ENCODE measurements around the gene P4HA2. TPM values are rescaled to one million over a fixed set of nuclear protein-coding genes. Genes with fewer than 3 reads are reported as not detected.

P4HA2 gene
- total and polyA plus RNA-seq, 2 of the 13 experiments (the other 11 are each of a cell fraction or from before 2014, with no cell fraction given), result 37.7 to 126 TPM

GRCh38 chr5:132257131-132258101 is 29.8 kb upstream of the P4HA2 start, which contains the start of gene PDLIM4:
Gene PDLIM4 (plus strand): TSS chr5:132257696. CDS start chr5:132257735, 39 bp downstream.
- BruUV-seq (replicated peaks), result no TSS peak
- CTCF ChIA-PET (ENCODE audit: low intra/inter-chr PET ratio, low total read pairs), result no interaction called here
- no peak for FAIRE-seq
- peaks cover 12 to 34% of the 10 kb centered on the region in 2 experiments for H3K27me3 ChIP-seq (ENCODE audit: control insufficient read depth in 1 of 2, insufficient read depth in 2 of 2, low read length in 2 of 2)
- DNase-seq (ENCODE audit: low spot score), result no peak
- H3K27ac ChIP-seq (ENCODE audit: extremely low read length, insufficient read depth, low read length), result no peak within 1 kb of the TSS
- POLR2A ChIA-PET, result no interaction called here
- peak within 1 kb of the TSS; percentile 4 for H2AFZ ChIP-seq (ENCODE audit: low read length)
- H3K9me3 ChIP-seq (ENCODE audit: low read length), result no peaks in the 10 kb centered on the region
- H3K4me3 ChIP-seq (replicated peaks in 1 of 3; ENCODE audit: insufficient read depth in 1 of 3, low read depth in 2 of 3, low read length in 3 of 3), result peak within 1 kb of the TSS; percentile 54 to 81 (median 58)
- H3K4me2 ChIP-seq (ENCODE audit: low read depth, low read length), result peak within 1 kb of the TSS; percentile 86
- H3K9ac ChIP-seq (ENCODE audit: insufficient read depth, low read depth, low read length), result peak within 1 kb of the TSS; percentile 38
- intact Hi-C loops (cut with micrococcal nuclease; ENCODE audit: unreplicated experiment), result no loop called here
- peak; percentile 53 for ATAC-seq
- no peaks in the 10 kb centered on the region for H4K20me1 ChIP-seq (ENCODE audit: insufficient read depth, low read length)
- in situ Hi-C loops (cut with HindIII; ENCODE audit: extremely low pct_ligation_motif_present, low pct_unique_long_range_greater_than_20kb), result no loop called here
- no peaks in the 10 kb centered on the region for H3K79me2 ChIP-seq (ENCODE audit: insufficient read depth, low read length)
- 39% methylated on average over 12 of the region's 88 CpGs for WGBS (ENCODE audit: low lambda C conversion rate)
- no peaks in the 10 kb centered on the region for H3K36me3 ChIP-seq (replicated peaks in 1 of 2; ENCODE audit: control insufficient read depth in 1 of 2, insufficient read depth in 2 of 2, low read length in 2 of 2)
- peaks cover 14% of the 10 kb centered on the region for H3K4me1 ChIP-seq (ENCODE audit: insufficient read depth, low read length)
- no peak for TF ChIP-seq ZNF570 (CRISPR knock-in tag; IDR thresholded peaks at IDR 0.05; ENCODE audit: borderline replicate concordance)
- 0 out of 2 replicates have a peak, but pooled peaks have one; percentile 25 for TF ChIP-seq YEATS4 (CRISPR knock-in tag; IDR thresholded peaks at IDR 0.05; ENCODE audit: borderline replicate concordance)
- TF ChIP-seq ZFAT (CRISPR knock-in tag; conservative IDR thresholded peaks at IDR 0.05), result no peak
- no peak for TF ChIP-seq TBX3 (IDR thresholded peaks at IDR 0.05; ENCODE audit: borderline replicate concordance)
- no peak for TF ChIP-seq TEAD2 (CRISPR knock-in tag; IDR thresholded peaks at IDR 0.05)
- TF ChIP-seq SNRNP70 (IDR thresholded peaks at IDR 0.05; ENCODE audit: low read depth, low read length), result no peak
- no peak for TF ChIP-seq ZNF234 (CRISPR knock-in tag; conservative IDR thresholded peaks at IDR 0.05)
- TF ChIP-seq ZNF510 (CRISPR knock-in tag; IDR thresholded peaks at IDR 0.05; ENCODE audit: low read depth), result no peak
- TF ChIP-seq ZFY (CRISPR knock-in tag; IDR thresholded peaks at IDR 0.05), result peak; percentile 47
- TF ChIP-seq MEIS1 (CRISPR knock-in tag; IDR thresholded peaks at IDR 0.05; ENCODE audit: borderline replicate concordance), result no peak
- TF ChIP-seq JUNB (CRISPR knock-in tag; IDR thresholded peaks at IDR 0.05; ENCODE audit: borderline replicate concordance), result no peak
- no peak for TF ChIP-seq ZNF383 (CRISPR knock-in tag; IDR thresholded peaks at IDR 0.05; ENCODE audit: borderline replicate concordance)
- peak; percentile 23; the same call in 1 of the 2 replicates for TF ChIP-seq TAF1 (CRISPR knock-in tag; IDR thresholded peaks at IDR 0.05)
- peak; percentile 14; the same call in 1 of the 2 replicates for TF ChIP-seq GABPB1 (CRISPR knock-in tag; IDR thresholded peaks at IDR 0.05)
- no peak for TF ChIP-seq ZBTB37 (CRISPR knock-in tag; IDR thresholded peaks at IDR 0.05)
- no peak for TF ChIP-seq SALL2 (CRISPR knock-in tag; IDR thresholded peaks at IDR 0.05)
- TF ChIP-seq NFE2L1 (CRISPR knock-in tag; IDR thresholded peaks at IDR 0.05; ENCODE audit: borderline replicate concordance), result no peak
- no peak for TF ChIP-seq ZNF644 (CRISPR knock-in tag; IDR thresholded peaks at IDR 0.05; ENCODE audit: low read depth)
- TF ChIP-seq KAT8 (CRISPR knock-in tag; IDR thresholded peaks at IDR 0.05), result no peak
- no peak for TF ChIP-seq ZNF282 (IDR thresholded peaks at IDR 0.05; ENCODE audit: partially characterized antibody)
